Measurements from ENCODE around the gene ABLIM2.

The ABLIM2 gene

GRCh38 chr4:8118035-8118434 lies 40.6 kb downstream of the ABLIM2 start:
- DNase-seq (ENCODE audit: low spot score) = no peak

GRCh38 chr4:8117278-8117682 lies 41.3 kb downstream of the ABLIM2 start:
- peak; percentile 26 for DNase-seq (ENCODE audit: low spot score)

- no peak for DNase-seq (ENCODE audit: low spot score)
Observed at GRCh38 chr4:8115916-8116315, 42.7 kb downstream of the ABLIM2 start.

GRCh38 chr4:8115203-8115520 lies 43.5 kb downstream of the ABLIM2 start:
- DNase-seq (ENCODE audit: low spot score) = no peak

- DNase-seq (ENCODE audit: low spot score) = no peak
Observed at GRCh38 chr4:8114456-8115202, 44.0 kb downstream of the ABLIM2 start.

GRCh38 chr4:8113611-8114377 lies 44.8 kb downstream of the ABLIM2 start:
- no peak for DNase-seq (ENCODE audit: low spot score)

GRCh38 chr4:8112672-8113071 lies 45.9 kb downstream of the ABLIM2 start:
- no peak for DNase-seq (ENCODE audit: low spot score)

GRCh38 chr4:8112036-8112576 lies 46.5 kb downstream of the ABLIM2 start:
- DNase-seq (ENCODE audit: low spot score) = no peak

- peak; percentile 9 for DNase-seq (ENCODE audit: low spot score)
Observed at GRCh38 chr4:8110071-8110986, 48.3 kb downstream of the ABLIM2 start.

- DNase-seq (ENCODE audit: low spot score) = no peak
Observed at GRCh38 chr4:8109406-8110065, 49.1 kb downstream of the ABLIM2 start.

GRCh38 chr4:8108991-8109390 lies 49.6 kb downstream of the ABLIM2 start:
- DNase-seq (ENCODE audit: low spot score) = no peak

- DNase-seq (ENCODE audit: low spot score) = no peak
Observed at GRCh38 chr4:8108261-8108660, 50.4 kb downstream of the ABLIM2 start.

- DNase-seq (ENCODE audit: low spot score) = no peak
Observed at GRCh38 chr4:8107146-8107657, 51.4 kb downstream of the ABLIM2 start.

GRCh38 chr4:8106451-8107025 lies 52.1 kb downstream of the ABLIM2 start:
- DNase-seq (ENCODE audit: low spot score) = no peak

GRCh38 chr4:8105306-8106100 lies 53.1 kb downstream of the ABLIM2 start:
- DNase-seq (ENCODE audit: low spot score) = no peak

- DNase-seq (ENCODE audit: low spot score) = no peak
Observed at GRCh38 chr4:8104491-8105305, 53.9 kb downstream of the ABLIM2 start.

- no peak for DNase-seq (ENCODE audit: low spot score)
Observed at GRCh38 chr4:8103421-8104390, 54.9 kb downstream of the ABLIM2 start.

GRCh38 chr4:8102831-8103230 lies 55.8 kb downstream of the ABLIM2 start:
- DNase-seq (ENCODE audit: low spot score) = no peak

GRCh38 chr4:8102076-8102355 lies 56.6 kb downstream of the ABLIM2 start:
- no peak for DNase-seq (ENCODE audit: low spot score)
